Esophagus muscularis mucosa (tissue), 4 donors: ENCODE results near the gene PIGR. TPM values are rescaled to one million over a fixed set of nuclear protein-coding genes. Genes with fewer than 3 reads are reported as not detected.

Source experiments
- DNase-seq: peaks from one replicate; pipeline ENCODE4 v3.0.0-alpha.2; 2017; ENCODE audit errors: extremely low spot score
- H3K27ac ChIP-seq, 4 donors: fragments of 200-600 bp; sonication (generic); replicated peaks in 1 of 4; 1 replicate in 3 of 4; 2 replicates in 1 of 4; pipeline ENCODE4 v1.5.1; 2016 to 2019; ENCODE audit warnings: mild to moderate bottlenecking in 1 of 4
- H3K27me3 ChIP-seq, 4 donors: fragments of 200-600 bp; sonication (generic); one replicate each; pipeline versions ENCODE4 v1.5.1 to v1.6.0; 2016 to 2019
- H3K36me3 ChIP-seq, 4 donors: fragments of 200-600 bp; sonication (generic); one replicate each; pipeline ENCODE4 v1.5.1; 2016 to 2019
- H3K4me1 ChIP-seq, 4 donors: fragments of 200-600 bp; sonication (generic); one replicate each; pipeline ENCODE4 v1.5.1; 2016 to 2019
- H3K4me3 ChIP-seq, 4 donors: fragments of 200-600 bp; sonication (generic); 1 replicate in 2 of 4; 2 replicates in 2 of 4; pipeline ENCODE4 v1.5.1; 2016 to 2019; ENCODE audit warnings: mild to moderate bottlenecking in 4 of 4, moderate library complexity in 1 of 4
- H3K9me3 ChIP-seq, 4 donors: fragments of 200-600 bp; sonication (generic); 1 replicate in 3 of 4; 2 replicates in 1 of 4; pipeline ENCODE4 v1.5.1; 2016 to 2019
- CTCF ChIP-seq, 3 experiments: fragments of 200-600 bp in 2 of 3; fragments of 450-650 bp in 1 of 3; sonication (generic) in 2 of 3; IDR thresholded peaks; one replicate each; pipeline ENCODE4 v1.5.1; 2017 to 2019; ENCODE audit warnings: antibody characterized with exemption in 3 of 3, mild to moderate bottlenecking in 2 of 3, moderate library complexity in 1 of 3
- EP300 ChIP-seq: sonication (generic); formaldehyde crosslinking; IDR thresholded peaks from one replicate; pipeline ENCODE4 v1.6.1; 2017; ENCODE audit warnings: antibody characterized with exemption
- POLR2A ChIP-seq: fragments of 450-650 bp; IDR thresholded peaks from one replicate; pipeline ENCODE4 v1.6.1; 2017; ENCODE audit warnings: antibody characterized with exemption, moderate library complexity, mild to moderate bottlenecking, low read depth
- POLR2AphosphoS5 ChIP-seq, 2 donors: sonication (generic); formaldehyde crosslinking; IDR thresholded peaks; one replicate each; pipeline ENCODE4 v1.6.1; 2017; ENCODE audit warnings: antibody characterized with exemption in 2 of 2
- WGBS: methylation state at CpG from one replicate; pipeline ENCODE4 v1.1.5; 2018; 5-methylcytosine and 5-hydroxymethylcytosine counted together
- intact Hi-C: fragments of 100-400 bp; cut with DNase I; formaldehyde crosslinking; loops from one replicate; pipeline ENCODE4 v1.15.1; 2023
- total RNA-seq, 4 donors: library from RNA; depleted of rRNA; stranded (reverse); fragments of >200 nt; gene quantifications; one replicate each; pipeline versions ENCODE4 v1.1.0 to v1.2.1, GENCODE V29; 2016

PIGR gene
- total RNA-seq, 4 donors from 2014 or later: 0.42 to 4.2 (median 1.1) TPM; not detected in 1

GRCh38 chr1:206909161-206909882 is 36.9 kb downstream of the PIGR start:
- intact Hi-C loops: loop anchor here (5.0 kb wide), 1 partner anchor 42 kb away; the partner anchor contains the start of gene IL20
- no peaks in the 10 kb centered on the region for H3K36me3 ChIP-seq
- WGBS: 0% methylated on average over 23 of the region's 69 CpGs
- H3K9me3 ChIP-seq: no peaks in the 10 kb centered on the region
- peaks cover 14 to 37% (median 24%) of the 10 kb centered on the region in 4 donors for H3K4me1 ChIP-seq
- TF ChIP-seq CTCF (IDR thresholded peaks at IDR 0.05) (no peak), POLR2AphosphoS5 (IDR thresholded peaks at IDR 0.05) (peak; percentile 51 to 67), EP300 (peak; percentile 78)
- peak overlapping the region; percentile 58 to 70 (median 63) for H3K4me3 ChIP-seq
- H3K27me3 ChIP-seq: peaks cover 0 to 33% (median 0%) of the 10 kb centered on the region in 4 donors
- DNase-seq: no peak
- peak overlapping the region; percentile 28 to 60 (median 55) for H3K27ac ChIP-seq

- H3K27ac ChIP-seq: no peak overlapping the region
- 98% methylated on average over 10 of the region's 10 CpGs for WGBS
- H3K9me3 ChIP-seq: no peaks in the 10 kb centered on the region
- no peak overlapping the region for H3K4me3 ChIP-seq
- H3K36me3 ChIP-seq: no peaks in the 10 kb centered on the region
- no peak for TF ChIP-seq POLR2A
- TF ChIP-seq POLR2AphosphoS5 (IDR thresholded peaks at IDR 0.05): no peak
- TF ChIP-seq CTCF (IDR thresholded peaks at IDR 0.05): no peak
- no peak for TF ChIP-seq EP300
- H3K4me1 ChIP-seq: peaks cover 14 to 37% (median 24%) of the 10 kb centered on the region in 4 donors
- H3K27me3 ChIP-seq: peaks cover 0 to 26% (median 0%) of the 10 kb centered on the region in 4 donors
- intact Hi-C loops: loop anchor here (5.0 kb wide), 1 partner anchor 41 kb away; the partner anchor contains the start of gene IL20
- no peak for DNase-seq
These were observed 38.2 kb downstream of the PIGR start for GRCh38 chr1:206908038-206908437.

- H3K27ac ChIP-seq: no peak overlapping the region
- no peaks in the 10 kb centered on the region for H3K36me3 ChIP-seq
- H3K9me3 ChIP-seq: no peaks in the 10 kb centered on the region
- 84% methylated on average over 16 of the region's 23 CpGs for WGBS
- intact Hi-C loops: loop anchor here (5.0 kb wide), 1 partner anchor 40 kb away; the partner anchor contains the start of gene IL20
- no peak for DNase-seq
- TF ChIP-seq CTCF (IDR thresholded peaks at IDR 0.05): peak in 1 of 3 experiments; percentile 8
- no peak for TF ChIP-seq POLR2A
- TF ChIP-seq POLR2AphosphoS5 (IDR thresholded peaks at IDR 0.05): no peak
- TF ChIP-seq EP300: no peak
- H3K4me3 ChIP-seq: no peak overlapping the region
- peaks cover 12 to 35% (median 22%) of the 10 kb centered on the region in 4 donors for H3K4me1 ChIP-seq
- H3K27me3 ChIP-seq: peaks cover 0 to 26% (median 0%) of the 10 kb centered on the region in 4 donors
These were observed 38.8 kb downstream of the PIGR start for GRCh38 chr1:206907304-206907991.

GRCh38 chr1:206905295-206906164 is 40.7 kb downstream of the PIGR start:
- peaks cover 10 to 21% (median 18%) of the 10 kb centered on the region in 4 donors for H3K4me1 ChIP-seq
- H3K9me3 ChIP-seq: no peaks in the 10 kb centered on the region
- WGBS: 76% methylated on average over 4 of the region's 4 CpGs
- intact Hi-C loops: loop anchor here (5.0 kb wide), 1 partner anchor 38 kb away; the partner anchor contains the start of gene IL20
- DNase-seq: no peak
- H3K27me3 ChIP-seq: peaks cover 0 to 26% (median 0%) of the 10 kb centered on the region in 4 donors
- TF ChIP-seq POLR2AphosphoS5 (IDR thresholded peaks at IDR 0.05) (no peak), EP300 (no peak), CTCF (IDR thresholded peaks at IDR 0.05) (no peak), POLR2A (no peak)
- H3K27ac ChIP-seq: no peak overlapping the region
- no peaks in the 10 kb centered on the region for H3K36me3 ChIP-seq
- no peak overlapping the region for H3K4me3 ChIP-seq
